D341Med (cell line): ENCODE data around the gene TAPBP.

Experiments used
- DNase-seq: peaks from one replicate; pipeline ENCODE4 v3.0.0; 2012; ENCODE audit warnings: low spot score

The TAPBP gene

GRCh38 chr6:33319939-33320314 lies 6.0 kb upstream of the TAPBP start:
- no peak for DNase-seq

GRCh38 chr6:33318426-33319073 lies 4.7 kb upstream of the TAPBP start:
- DNase-seq: no peak

GRCh38 chr6:33317669-33318425 lies 4.0 kb upstream of the TAPBP start, which contains the start of gene ZBTB22:
Gene ZBTB22 (minus strand): TSS chr6:33317744. CDS start chr6:33316916, 828 bp downstream.
- peak; percentile 93 for DNase-seq

GRCh38 chr6:33317419-33317668 lies 3.5 kb upstream of the TAPBP start:
- DNase-seq: peak; percentile 87

- DNase-seq: no peak
These were observed 2.9 kb upstream of the TAPBP start for GRCh38 chr6:33316603-33317418.

GRCh38 chr6:33315793-33316602 lies 2.1 kb upstream of the TAPBP start:
- no peak for DNase-seq

GRCh38 chr6:33314943-33315792 lies 1.3 kb upstream of the TAPBP start:
- no peak for DNase-seq

- DNase-seq: no peak
These were observed 651 bp upstream of the TAPBP start for GRCh38 chr6:33314515-33314942.

- DNase-seq: peak; percentile 52
These were observed 671 bp downstream of the TAPBP start for GRCh38 chr6:33313105-33313708.

GRCh38 chr6:33312361-33313104 lies 1.3 kb downstream of the TAPBP start:
- DNase-seq: no peak

- no peak for DNase-seq
These were observed 7.5 kb downstream of the TAPBP start for GRCh38 chr6:33306356-33306755.

GRCh38 chr6:33305052-33305451 lies 8.8 kb downstream of the TAPBP start:
- no peak for DNase-seq

GRCh38 chr6:33304216-33304615 lies 9.7 kb downstream of the TAPBP start:
- DNase-seq: no peak

- no peak for DNase-seq
These were observed 12.0 kb downstream of the TAPBP start for GRCh38 chr6:33301877-33302276.

- peak; percentile 92 for DNase-seq
These were observed 14.5 kb downstream of the TAPBP start for GRCh38 chr6:33299237-33299944.

- peak; percentile 69 for DNase-seq
These were observed 15.1 kb downstream of the TAPBP start, which contains the start of gene RGL2 for GRCh38 chr6:33298773-33299236. Gene RGL2 (minus strand): TSS chr6:33298942. CDS start chr6:33298610, 332 bp downstream.

GRCh38 chr6:33297956-33298772 lies 15.7 kb downstream of the TAPBP start:
- DNase-seq: peak; percentile 59

GRCh38 chr6:33297406-33297955 lies 16.4 kb downstream of the TAPBP start:
- no peak for DNase-seq
